GM12865 (cell line): ENCODE data around the gene ADAMTSL1.

Experiments used
- DNase-seq: peaks from one replicate; pipeline ENCODE4 v3.0.0; 2010; ENCODE audit warnings: low read depth
- H3K4me3 ChIP-seq: 2 replicates; pipeline ENCODE4 v1.5.1; 2011; ENCODE audit warnings: mild to moderate bottlenecking, low read depth, low read length, control low read depth
- TF ChIP-seq, protein P1 (sequence below): IDR thresholded peaks from 2 replicates; pipeline ENCODE4 v1.5.1; 2011; ENCODE audit warnings: low read length, control low read depth, low read depth, inconsistent platforms; ENCODE audit not compliant: insufficient read depth; ENCODE audit errors: missing control alignments

Gene ADAMTSL1

DNA sequence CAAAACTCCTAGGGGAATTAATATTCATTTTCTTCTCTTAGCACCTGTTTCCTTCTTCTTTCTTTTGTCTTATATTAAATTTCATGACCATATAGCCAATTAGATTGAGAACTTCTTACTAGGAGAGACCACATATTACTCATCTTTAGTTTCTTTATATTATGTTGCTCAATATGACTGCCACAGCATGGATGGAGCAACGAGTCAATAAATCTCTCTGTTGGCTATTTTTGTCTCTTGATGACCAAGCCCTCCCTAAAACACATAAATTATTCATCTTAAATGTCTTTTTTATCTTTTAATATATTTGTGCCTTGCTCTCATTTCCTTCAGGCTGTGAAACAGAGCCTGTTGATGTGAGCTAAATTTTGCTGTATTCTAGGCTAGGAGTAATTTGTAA lies 123.0 kb downstream of the ADAMTSL1 start:
- DNase-seq, result no peak
- TF ChIP-seq, protein P1, sequence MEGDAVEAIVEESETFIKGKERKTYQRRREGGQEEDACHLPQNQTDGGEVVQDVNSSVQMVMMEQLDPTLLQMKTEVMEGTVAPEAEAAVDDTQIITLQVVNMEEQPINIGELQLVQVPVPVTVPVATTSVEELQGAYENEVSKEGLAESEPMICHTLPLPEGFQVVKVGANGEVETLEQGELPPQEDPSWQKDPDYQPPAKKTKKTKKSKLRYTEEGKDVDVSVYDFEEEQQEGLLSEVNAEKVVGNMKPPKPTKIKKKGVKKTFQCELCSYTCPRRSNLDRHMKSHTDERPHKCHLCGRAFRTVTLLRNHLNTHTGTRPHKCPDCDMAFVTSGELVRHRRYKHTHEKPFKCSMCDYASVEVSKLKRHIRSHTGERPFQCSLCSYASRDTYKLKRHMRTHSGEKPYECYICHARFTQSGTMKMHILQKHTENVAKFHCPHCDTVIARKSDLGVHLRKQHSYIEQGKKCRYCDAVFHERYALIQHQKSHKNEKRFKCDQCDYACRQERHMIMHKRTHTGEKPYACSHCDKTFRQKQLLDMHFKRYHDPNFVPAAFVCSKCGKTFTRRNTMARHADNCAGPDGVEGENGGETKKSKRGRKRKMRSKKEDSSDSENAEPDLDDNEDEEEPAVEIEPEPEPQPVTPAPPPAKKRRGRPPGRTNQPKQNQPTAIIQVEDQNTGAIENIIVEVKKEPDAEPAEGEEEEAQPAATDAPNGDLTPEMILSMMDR, result no peak

DNA sequence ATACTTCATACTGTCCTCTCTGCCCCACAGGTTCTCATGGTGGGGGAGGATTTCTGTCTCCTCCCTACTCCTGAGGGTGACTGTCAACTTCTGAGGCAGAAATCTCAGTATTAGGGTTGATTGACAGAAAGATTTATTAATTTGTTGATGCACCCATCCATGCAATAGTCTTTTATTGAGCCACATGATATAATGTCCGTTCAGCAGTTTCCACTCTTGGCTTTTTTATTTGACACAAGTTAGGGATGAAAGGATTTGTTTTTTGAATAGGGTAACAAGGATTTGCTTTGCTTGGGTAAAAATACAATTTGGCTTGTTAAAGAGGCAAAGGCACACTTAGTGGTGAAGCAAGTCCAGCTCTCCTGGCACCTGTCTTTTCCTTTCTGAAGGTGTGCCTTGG lies 125.0 kb downstream of the ADAMTSL1 start:
- TF ChIP-seq, protein P1, result no peak
- H3K4me3 ChIP-seq, result no peak overlapping the region
- no peak for DNase-seq

More for the DNA sequence above, 123.0 kb downstream of the ADAMTSL1 start:
- H3K4me3 ChIP-seq, result no peak overlapping the region

DNA sequence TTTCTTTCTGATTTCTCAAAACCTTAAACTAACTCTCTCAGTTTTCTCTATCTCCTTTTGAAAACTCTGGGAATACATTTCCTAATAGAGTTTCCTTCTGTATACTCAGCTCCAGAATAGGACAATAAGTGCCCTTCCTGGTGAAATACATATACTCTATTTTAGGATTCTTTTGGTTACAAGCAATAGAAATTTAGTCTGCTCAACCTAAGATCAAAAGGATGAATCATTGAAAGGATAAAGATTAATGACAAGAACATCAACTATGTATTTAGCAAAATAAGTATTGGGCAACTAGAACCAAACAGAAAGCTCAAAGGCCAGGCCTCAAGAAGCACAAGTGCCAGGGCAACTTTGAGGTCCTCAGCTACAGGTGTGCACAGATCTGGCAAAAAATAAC lies 127.1 kb downstream of the ADAMTSL1 start:
- no peak overlapping the region for H3K4me3 ChIP-seq
- TF ChIP-seq, protein P1, result no peak
- no peak for DNase-seq

DNA sequence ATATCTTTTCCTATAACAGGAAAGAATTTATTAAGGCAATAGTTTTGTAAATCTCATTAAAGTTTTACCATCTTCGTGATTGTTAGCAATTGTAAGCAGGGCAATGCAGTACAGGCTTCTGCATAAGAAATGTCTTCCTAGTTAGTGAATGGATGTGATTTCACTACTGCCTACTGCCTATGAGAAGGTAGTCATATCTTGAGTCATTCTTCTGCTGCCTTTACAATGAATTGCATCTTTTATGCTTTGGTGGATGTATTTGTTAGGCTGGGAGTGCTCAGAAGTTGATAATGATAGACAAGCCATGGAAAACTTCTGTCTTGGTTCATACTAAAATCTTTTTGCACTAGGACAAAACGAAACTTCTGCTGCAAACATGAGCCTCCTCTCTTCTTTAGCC lies 128.0 kb downstream of the ADAMTSL1 start:
- TF ChIP-seq, protein P1, result no peak
- DNase-seq, result no peak
- no peak overlapping the region for H3K4me3 ChIP-seq

DNA sequence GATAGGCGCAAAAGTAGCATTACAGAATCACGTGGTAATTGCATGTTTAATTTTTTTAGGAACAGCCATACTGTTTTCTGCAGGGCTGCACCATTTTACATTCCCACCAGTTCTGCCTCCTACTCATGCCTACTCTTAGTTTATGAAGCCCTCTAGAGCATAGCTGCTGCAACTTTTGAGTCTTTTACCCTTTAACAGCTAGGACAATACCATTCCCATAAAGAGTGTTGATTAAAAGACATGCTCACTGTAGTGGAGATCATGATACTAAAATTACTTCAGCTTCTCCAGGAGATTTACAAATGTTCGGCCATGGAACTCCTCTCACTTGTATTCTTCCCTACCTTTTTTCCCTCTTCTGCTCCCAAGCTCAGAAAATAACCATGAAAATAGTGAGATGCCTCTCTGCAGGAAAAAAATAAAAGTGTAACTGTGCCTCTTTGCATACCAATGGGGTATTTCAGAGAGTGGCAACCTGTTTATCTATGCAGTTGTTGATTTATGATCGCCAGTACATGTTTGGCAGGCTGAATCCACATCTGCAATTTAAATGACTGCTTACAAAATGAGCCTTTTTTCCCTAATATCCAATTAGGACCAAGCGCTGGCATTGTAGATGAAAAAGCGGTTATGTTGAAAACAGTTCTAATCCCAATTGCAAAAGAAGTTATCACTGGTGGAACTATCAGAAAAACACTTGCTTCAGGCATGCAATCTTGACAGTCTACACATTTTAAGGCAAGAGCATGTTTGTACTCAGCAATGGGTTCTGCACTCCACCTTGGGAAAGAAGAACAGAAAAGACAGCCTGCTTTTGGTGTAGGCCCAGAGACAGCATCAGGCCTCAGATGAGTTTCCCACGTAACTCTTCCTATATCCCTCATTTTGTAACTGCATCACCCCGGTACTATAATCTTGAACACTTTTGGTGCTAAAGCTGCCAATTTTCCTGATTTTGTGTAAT lies 131.1 kb downstream of the ADAMTSL1 start:
- no peak for DNase-seq
- TF ChIP-seq, protein P1, result no peak
- H3K4me3 ChIP-seq, result no peak overlapping the region

DNA sequence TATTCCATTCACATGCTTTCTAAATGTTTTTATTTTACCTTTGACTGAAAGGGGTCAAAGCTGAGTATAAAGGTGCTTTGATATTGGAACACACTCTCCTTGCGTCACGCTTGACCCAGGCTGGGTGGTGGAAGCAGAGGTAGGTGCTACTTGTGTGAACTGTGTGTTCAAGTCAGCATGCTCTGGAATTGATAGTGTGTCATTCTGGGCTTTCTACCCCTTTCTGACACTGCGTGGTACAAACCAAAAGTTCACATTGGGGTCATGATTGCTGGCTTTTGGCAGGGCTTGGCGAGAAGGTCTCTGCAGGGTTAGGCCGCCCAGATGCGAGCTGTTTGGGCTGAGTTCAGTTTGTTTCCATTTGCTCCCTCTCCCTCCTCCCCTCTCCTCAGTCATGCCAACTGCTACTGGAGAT lies 131.8 kb downstream of the ADAMTSL1 start:
- H3K4me3 ChIP-seq, result no peak overlapping the region
- peak; percentile 2 for DNase-seq
- TF ChIP-seq, protein P1, result no peak
